ENCODE measurements around the gene MYO3B. TPM values are rescaled to one million over a fixed set of nuclear protein-coding genes. Genes with fewer than 3 reads are reported as not detected.

Gene MYO3B
- total and polyA plus RNA-seq, 2 donors (not counting 3 experiments of a cell fraction or from before 2014, with no cell fraction given), result 0.03 TPM; not detected in 1

DNA sequence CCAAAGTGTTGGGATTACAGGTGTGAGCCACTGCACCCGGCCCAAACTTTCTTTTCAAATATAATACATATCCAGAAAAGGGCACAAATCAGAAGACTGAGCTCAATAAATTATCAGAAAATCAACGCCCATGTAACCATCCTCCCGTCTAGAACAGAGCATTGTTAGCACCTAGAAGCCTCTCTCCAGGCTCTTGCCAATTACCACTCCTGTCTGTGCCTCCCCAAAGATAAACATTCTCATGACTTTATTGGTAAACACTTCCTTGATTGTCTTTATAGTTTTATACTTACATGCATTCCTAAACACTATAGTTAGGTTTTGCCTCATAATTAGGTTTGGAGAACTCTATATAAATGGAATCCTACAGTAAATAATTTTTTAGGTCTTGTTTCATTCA lies 478.7 kb downstream of the MYO3B start:
- Histone ChIP-seq H4K20me1 (replicated peaks; ENCODE audit: control insufficient read depth, extremely low read depth, insufficient read depth, low read length) (no peaks in the 10 kb centered on the region), H3K4me2 (ENCODE audit: insufficient read depth, low read length) (no peak overlapping the region), H3K9ac (replicated peaks; ENCODE audit: extremely low read depth, insufficient read depth, low read length) (no peak overlapping the region), H3K36me3 (ENCODE audit: control insufficient read depth in 2 of 2, extremely low read depth in 1 of 2, insufficient read depth in 2 of 2, low read length in 2 of 2) (no peaks in the 10 kb centered on the region), H3K4me1 (ENCODE audit: control insufficient read depth, extremely low read depth, insufficient read depth, low read length) (no peaks in the 10 kb centered on the region), H3K27me3 (ENCODE audit: control insufficient read depth in 2 of 2, insufficient read depth in 2 of 2, low read length in 2 of 2) (peaks cover 0 to 1% of the 10 kb centered on the region in 2 experiments), H3K9me1 (replicated peaks; ENCODE audit: control insufficient read depth, extremely low read depth, insufficient read depth, low read length) (no peaks in the 10 kb centered on the region), H3K79me2 (ENCODE audit: control insufficient read depth, insufficient read depth, low read length) (no peaks in the 10 kb centered on the region), H3K27ac (ENCODE audit: insufficient read depth, low read depth, low read length) (no peak overlapping the region), H2AFZ (ENCODE audit: low read depth, low read length) (no peak overlapping the region), H3K9me3 (replicated peaks; ENCODE audit: control insufficient read depth, insufficient read depth, low read length) (no peaks in the 10 kb centered on the region), H3K4me3 (replicated peaks in 1 of 3; ENCODE audit: insufficient read depth in 1 of 3, low read depth in 1 of 3, low read length in 3 of 3) (no peak overlapping the region)
- ChIA-PET CTCF (interaction anchor here (0.9 to 1.4 kb wide), 3 partner anchors 14 to 248 kb away, joined by 3 to 4 read pairs (median 3); no protein-coding TSS in a partner anchor), POLR2A (no interaction called here)
- dilution Hi-C loops (cut with MboI; ENCODE audit: extremely low pct_ligation_motif_present, low sequenced_read_pairs) (no loop called here), intact Hi-C loops (cut with micrococcal nuclease) (no loop called here)
- DNase-seq (ENCODE audit: low read depth, low spot score) (no peak), FAIRE-seq (no peak)
- BruUV-seq (replicated peaks), result no TSS peak
- TF ChIP-seq GATA2 (IDR thresholded peaks at IDR 0.05; ENCODE audit: insufficient read depth, insufficient read length, low read depth, low read length), result no peak
- TF ChIP-seq, protein P1, sequence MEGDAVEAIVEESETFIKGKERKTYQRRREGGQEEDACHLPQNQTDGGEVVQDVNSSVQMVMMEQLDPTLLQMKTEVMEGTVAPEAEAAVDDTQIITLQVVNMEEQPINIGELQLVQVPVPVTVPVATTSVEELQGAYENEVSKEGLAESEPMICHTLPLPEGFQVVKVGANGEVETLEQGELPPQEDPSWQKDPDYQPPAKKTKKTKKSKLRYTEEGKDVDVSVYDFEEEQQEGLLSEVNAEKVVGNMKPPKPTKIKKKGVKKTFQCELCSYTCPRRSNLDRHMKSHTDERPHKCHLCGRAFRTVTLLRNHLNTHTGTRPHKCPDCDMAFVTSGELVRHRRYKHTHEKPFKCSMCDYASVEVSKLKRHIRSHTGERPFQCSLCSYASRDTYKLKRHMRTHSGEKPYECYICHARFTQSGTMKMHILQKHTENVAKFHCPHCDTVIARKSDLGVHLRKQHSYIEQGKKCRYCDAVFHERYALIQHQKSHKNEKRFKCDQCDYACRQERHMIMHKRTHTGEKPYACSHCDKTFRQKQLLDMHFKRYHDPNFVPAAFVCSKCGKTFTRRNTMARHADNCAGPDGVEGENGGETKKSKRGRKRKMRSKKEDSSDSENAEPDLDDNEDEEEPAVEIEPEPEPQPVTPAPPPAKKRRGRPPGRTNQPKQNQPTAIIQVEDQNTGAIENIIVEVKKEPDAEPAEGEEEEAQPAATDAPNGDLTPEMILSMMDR (IDR thresholded peaks at IDR 0.05; ENCODE audit: extremely low read depth in 1 of 2, insufficient read depth in 1 of 2, low read depth in 1 of 2, low read length in 2 of 2), result no peak
- no peak for TF ChIP-seq FOS (IDR thresholded peaks at IDR 0.05; ENCODE audit: borderline replicate concordance, insufficient read depth, low read length)
- no peak for TF ChIP-seq MYC (IDR thresholded peaks at IDR 0.05; ENCODE audit: low read depth, low read length)
- no peak for TF ChIP-seq JUN (IDR thresholded peaks at IDR 0.05; ENCODE audit: borderline replicate concordance, insufficient read depth, insufficient read length, low read depth)
- TF ChIP-seq EZH2 (IDR thresholded peaks at IDR 0.05; ENCODE audit: borderline replicate concordance, low read depth, low read length, severe bottlenecking), result no peak
- no peak for TF ChIP-seq POLR2AphosphoS5 (IDR thresholded peaks at IDR 0.05; ENCODE audit: insufficient read depth, low read depth, low read length)
- TF ChIP-seq, protein P2, sequence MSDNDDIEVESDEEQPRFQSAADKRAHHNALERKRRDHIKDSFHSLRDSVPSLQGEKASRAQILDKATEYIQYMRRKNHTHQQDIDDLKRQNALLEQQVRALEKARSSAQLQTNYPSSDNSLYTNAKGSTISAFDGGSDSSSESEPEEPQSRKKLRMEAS (IDR thresholded peaks at IDR 0.05; ENCODE audit: insufficient read depth, insufficient read length), result no peak
- TF ChIP-seq POLR2A (IDR thresholded peaks at IDR 0.05; ENCODE audit: low read depth, low read length), result no peak
